Activated CD8-positive, alpha-beta memory T cell treated with anti-CD3 and anti-CD28 coated beads for 36 hours (primary cell): ENCODE results near the gene GPR146. TPM values are rescaled to one million over a fixed set of nuclear protein-coding genes. Genes with fewer than 3 reads are reported as not detected.

Experiments
- CTCF ChIA-PET: fragments of 350-600 bp; sonication (Branson Sonifier 250); formaldehyde crosslinking; loops from one replicate; lab custom pipeline; 2021; ENCODE audit warnings: antibody characterized with exemption; lab: Charles Lee
- POLR2A ChIA-PET: fragments of 350-600 bp; sonication (Branson Sonifier 250); formaldehyde crosslinking; loops from one replicate; lab custom pipeline; 2021; ENCODE audit warnings: antibody characterized with exemption; lab: Charles Lee
- total RNA-seq, 2 experiments: library from RNA; stranded (reverse); gene quantifications; one replicate each; pipeline ENCODE4 v1.2.3, GENCODE V29; 2021

Gene GPR146
- total RNA-seq, 2 experiments from 2014 or later: 2.1 TPM

- CTCF ChIA-PET: interaction anchor here (1.5 to 1.7 kb wide), 2 partner anchors 15 to 57 kb away, joined by 4 to 5 read pairs; no protein-coding TSS in a partner anchor
Observed at GRCh38 chr7:1008733-1009363, 35.5 kb upstream of the GPR146 start.

GRCh38 chr7:1009747-1010146, 34.6 kb upstream of the GPR146 start:
- ChIA-PET POLR2A (no interaction called here), CTCF (interaction anchor here (1.5 kb wide), 1 partner anchor 56 kb away, joined by 5 read pairs; no protein-coding TSS in a partner anchor)

More at GRCh38 chr7:1008733-1009363, 35.5 kb upstream of the GPR146 start:
- POLR2A ChIA-PET: no interaction called here

- CTCF ChIA-PET: interaction anchor here (1.5 kb wide), 1 partner anchor 56 kb away, joined by 5 read pairs; no protein-coding TSS in a partner anchor
- POLR2A ChIA-PET: no interaction called here
Observed at GRCh38 chr7:1010226-1010625, 34.1 kb upstream of the GPR146 start.

GRCh38 chr7:1011297-1012003, 32.9 kb upstream of the GPR146 start:
- POLR2A ChIA-PET: no interaction called here

GRCh38 chr7:1012004-1012715, 32.2 kb upstream of the GPR146 start:
- POLR2A ChIA-PET: no interaction called here

More at GRCh38 chr7:1011297-1012003, 32.9 kb upstream of the GPR146 start:
- CTCF ChIA-PET: no interaction called here

GRCh38 chr7:1012716-1013095, 31.6 kb upstream of the GPR146 start:
- POLR2A ChIA-PET: no interaction called here
- CTCF ChIA-PET: interaction anchor here (0.6 to 1.0 kb wide), 2 partner anchors 20 to 43 kb away, joined by 3 to 5 read pairs; no protein-coding TSS in a partner anchor

More at GRCh38 chr7:1012004-1012715, 32.2 kb upstream of the GPR146 start:
- CTCF ChIA-PET: interaction anchor here (0.6 to 1.0 kb wide), 2 partner anchors 19 to 42 kb away, joined by 3 to 5 read pairs; no protein-coding TSS in a partner anchor

- ChIA-PET POLR2A (no interaction called here), CTCF (no interaction called here)
Observed at GRCh38 chr7:1013581-1013980, 30.8 kb upstream of the GPR146 start.

GRCh38 chr7:1014681-1015080, 29.7 kb upstream of the GPR146 start:
- CTCF ChIA-PET: no interaction called here
- POLR2A ChIA-PET: no interaction called here

- ChIA-PET POLR2A (no interaction called here), CTCF (no interaction called here)
Observed at GRCh38 chr7:1015196-1016121, 28.9 kb upstream of the GPR146 start.

- POLR2A ChIA-PET: no interaction called here
- CTCF ChIA-PET: interaction anchor here (2.7 kb wide), 1 partner anchor 24 kb away, joined by 9 read pairs; no protein-coding TSS in a partner anchor
Observed at GRCh38 chr7:1016577-1017531, 27.5 kb upstream of the GPR146 start.

- ChIA-PET POLR2A (no interaction called here), CTCF (interaction anchor here (0.9 to 2.7 kb wide), 3 partner anchors 25 to 48 kb away, joined by 3 to 9 read pairs (median 3); no protein-coding TSS in a partner anchor)
Observed at GRCh38 chr7:1017586-1018333, 26.6 kb upstream of the GPR146 start.

GRCh38 chr7:1018334-1018695, 26.0 kb upstream of the GPR146 start:
- POLR2A ChIA-PET: no interaction called here
- CTCF ChIA-PET: interaction anchor here (0.9 to 2.7 kb wide), 3 partner anchors 25 to 47 kb away, joined by 3 to 9 read pairs (median 3); no protein-coding TSS in a partner anchor

GRCh38 chr7:1019255-1019785, 25.0 kb upstream of the GPR146 start:
- CTCF ChIA-PET: interaction anchor here (2.7 kb wide), 1 partner anchor 26 kb away, joined by 9 read pairs; no protein-coding TSS in a partner anchor
- POLR2A ChIA-PET: no interaction called here

- POLR2A ChIA-PET: no interaction called here
Observed at GRCh38 chr7:1019789-1020610, 24.3 kb upstream of the GPR146 start.

GRCh38 chr7:1020849-1021251, 23.5 kb upstream of the GPR146 start:
- ChIA-PET POLR2A (no interaction called here), CTCF (interaction anchor here (1.0 kb wide), 1 partner anchor 65 kb away, joined by 4 read pairs; no protein-coding TSS in a partner anchor)

More at GRCh38 chr7:1019789-1020610, 24.3 kb upstream of the GPR146 start:
- CTCF ChIA-PET: interaction anchor here (2.7 kb wide), 1 partner anchor 27 kb away, joined by 9 read pairs; no protein-coding TSS in a partner anchor
